ENCODE data around the gene SLC43A2. TPM values are rescaled to one million over a fixed set of nuclear protein-coding genes. Genes with fewer than 3 reads are reported as not detected.

The SLC43A2 gene
- total RNA-seq, 3 donors from 2014 or later (not counting 1 experiment from before 2014, with no cell fraction given): 24.5 to 36.0 (median 30.3) TPM

GRCh38 chr17:1591474-1592090 is 37.1 kb downstream of the SLC43A2 start:
- Histone ChIP-seq H3K27ac (ENCODE audit: low read length) (no peak overlapping the region), H3K27me3 (ENCODE audit: control insufficient read depth, insufficient read depth, low read length) (no peaks in the 10 kb centered on the region), H3K36me3 (ENCODE audit: control insufficient read depth, insufficient read depth, low read length) (no peaks in the 10 kb centered on the region), H3K9me3 (ENCODE audit: control insufficient read depth, insufficient read depth, low read length) (no peaks in the 10 kb centered on the region), H3K4me1 (ENCODE audit: control insufficient read depth, insufficient read depth, low read length) (peaks cover 31% of the 10 kb centered on the region), H3K4me3 (ENCODE audit: low read length) (no peak overlapping the region)
- H3K27ac Mint-ChIP-seq: no peak overlapping the region
- peaks cover 0 to 7% of the 10 kb centered on the region in 2 donors for H3K4me1 Mint-ChIP-seq
- H3K27me3 Mint-ChIP-seq (ENCODE audit: low read depth in 2 of 2): no peaks in the 10 kb centered on the region
- DNase-seq: no peak
- no peaks in the 10 kb centered on the region for H3K9me3 Mint-ChIP-seq
- H3K4me3 Mint-ChIP-seq: no peak overlapping the region
- H3K36me3 Mint-ChIP-seq: no peaks in the 10 kb centered on the region
- no peak for TF ChIP-seq CTCF (IDR thresholded peaks at IDR 0.05)
- intact Hi-C loops (cut with micrococcal nuclease): no loop called here
- WGBS (ENCODE audit: insufficient coverage): 84% methylated on average over 40 of the region's 40 CpGs
- ATAC-seq: no peak

GRCh38 chr17:1590747-1591473 is 37.7 kb downstream of the SLC43A2 start:
- Histone ChIP-seq H3K36me3 (ENCODE audit: control insufficient read depth, insufficient read depth, low read length) (no peaks in the 10 kb centered on the region), H3K9me3 (ENCODE audit: control insufficient read depth, insufficient read depth, low read length) (no peaks in the 10 kb centered on the region), H3K27ac (ENCODE audit: low read length) (no peak overlapping the region), H3K27me3 (ENCODE audit: control insufficient read depth, insufficient read depth, low read length) (no peaks in the 10 kb centered on the region), H3K4me1 (ENCODE audit: control insufficient read depth, insufficient read depth, low read length) (peaks cover 32% of the 10 kb centered on the region), H3K4me3 (ENCODE audit: low read length) (no peak overlapping the region)
- no peak for ATAC-seq
- Mint-ChIP-seq H3K27me3 (ENCODE audit: low read depth in 2 of 2) (no peaks in the 10 kb centered on the region), H3K4me3 (no peak overlapping the region), H3K4me1 (peaks cover 0 to 7% of the 10 kb centered on the region in 2 donors), H3K27ac (no peak overlapping the region), H3K9me3 (no peaks in the 10 kb centered on the region), H3K36me3 (no peaks in the 10 kb centered on the region)
- DNase-seq: no peak
- WGBS (ENCODE audit: insufficient coverage): 88% methylated on average over 31 of the region's 38 CpGs
- no peak for TF ChIP-seq CTCF (IDR thresholded peaks at IDR 0.05)
- intact Hi-C loops (cut with micrococcal nuclease): no loop called here

GRCh38 chr17:1590029-1590746 is 38.4 kb downstream of the SLC43A2 start:
- Mint-ChIP-seq H3K4me1 (peaks cover 0 to 7% of the 10 kb centered on the region in 2 donors), H3K9me3 (no peaks in the 10 kb centered on the region), H3K4me3 (no peak overlapping the region), H3K36me3 (no peaks in the 10 kb centered on the region), H3K27ac (no peak overlapping the region), H3K27me3 (ENCODE audit: low read depth in 2 of 2) (no peaks in the 10 kb centered on the region)
- peaks cover 32% of the 10 kb centered on the region for H3K4me1 ChIP-seq (ENCODE audit: control insufficient read depth, insufficient read depth, low read length)
- WGBS (ENCODE audit: insufficient coverage): 71% methylated on average over 19 of the region's 19 CpGs
- no peak for DNase-seq
- ATAC-seq: peak in 1 of 3 donors; percentile 38
- no peaks in the 10 kb centered on the region for H3K27me3 ChIP-seq (ENCODE audit: control insufficient read depth, insufficient read depth, low read length)
- H3K4me3 ChIP-seq (ENCODE audit: low read length): no peak overlapping the region
- H3K9me3 ChIP-seq (ENCODE audit: control insufficient read depth, insufficient read depth, low read length): no peaks in the 10 kb centered on the region
- H3K27ac ChIP-seq (ENCODE audit: low read length): no peak overlapping the region
- H3K36me3 ChIP-seq (ENCODE audit: control insufficient read depth, insufficient read depth, low read length): no peaks in the 10 kb centered on the region
- no peak for TF ChIP-seq CTCF (IDR thresholded peaks at IDR 0.05)
- intact Hi-C loops (cut with micrococcal nuclease): no loop called here
